ENCODE data around the gene GRIN2A. TPM values are rescaled to one million over a fixed set of nuclear protein-coding genes. Genes with fewer than 3 reads are reported as not detected.

Gene GRIN2A
- total RNA-seq, 4 donors from 2014 or later, result 0.19 to 0.56 (median 0.35) TPM

DNA sequence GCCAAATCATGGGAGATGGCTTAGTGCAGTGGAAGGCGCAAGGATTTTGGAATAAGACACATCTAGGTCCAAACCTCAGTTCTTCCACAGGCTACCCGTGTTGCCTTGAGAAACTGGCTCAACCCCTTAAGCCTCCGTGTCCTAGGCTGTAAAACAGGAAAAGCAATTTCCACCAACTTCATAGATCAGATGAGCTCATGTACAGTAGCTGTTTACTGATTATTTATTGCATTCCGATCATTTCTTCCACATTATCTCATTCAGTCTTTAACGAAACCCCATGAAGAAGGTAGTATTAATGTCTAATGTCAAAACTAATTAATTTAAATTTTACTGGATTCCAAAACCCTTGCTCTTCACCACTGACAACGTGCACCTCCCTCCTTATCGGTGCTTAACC, 231.6 kb downstream of the GRIN2A start:
- H3K36me3 ChIP-seq, result no peaks in the 10 kb centered on the region
- H3K27ac ChIP-seq, result no peak overlapping the region
- no peak for TF ChIP-seq POLR2A (IDR thresholded peaks at IDR 0.05)
- TF ChIP-seq, protein P1, sequence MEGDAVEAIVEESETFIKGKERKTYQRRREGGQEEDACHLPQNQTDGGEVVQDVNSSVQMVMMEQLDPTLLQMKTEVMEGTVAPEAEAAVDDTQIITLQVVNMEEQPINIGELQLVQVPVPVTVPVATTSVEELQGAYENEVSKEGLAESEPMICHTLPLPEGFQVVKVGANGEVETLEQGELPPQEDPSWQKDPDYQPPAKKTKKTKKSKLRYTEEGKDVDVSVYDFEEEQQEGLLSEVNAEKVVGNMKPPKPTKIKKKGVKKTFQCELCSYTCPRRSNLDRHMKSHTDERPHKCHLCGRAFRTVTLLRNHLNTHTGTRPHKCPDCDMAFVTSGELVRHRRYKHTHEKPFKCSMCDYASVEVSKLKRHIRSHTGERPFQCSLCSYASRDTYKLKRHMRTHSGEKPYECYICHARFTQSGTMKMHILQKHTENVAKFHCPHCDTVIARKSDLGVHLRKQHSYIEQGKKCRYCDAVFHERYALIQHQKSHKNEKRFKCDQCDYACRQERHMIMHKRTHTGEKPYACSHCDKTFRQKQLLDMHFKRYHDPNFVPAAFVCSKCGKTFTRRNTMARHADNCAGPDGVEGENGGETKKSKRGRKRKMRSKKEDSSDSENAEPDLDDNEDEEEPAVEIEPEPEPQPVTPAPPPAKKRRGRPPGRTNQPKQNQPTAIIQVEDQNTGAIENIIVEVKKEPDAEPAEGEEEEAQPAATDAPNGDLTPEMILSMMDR (IDR thresholded peaks at IDR 0.05), result no peak
- no peaks in the 10 kb centered on the region for H3K9me3 ChIP-seq
- H3K4me3 ChIP-seq, result no peak overlapping the region
- intact Hi-C loops (cut with DNase I), result no loop called here
- DNase-seq, result no peak
- WGBS, 2 donors, result 62 to 66% methylated on average over 6 to 7 of the region's 7 CpGs
- no peaks in the 10 kb centered on the region for H3K27me3 ChIP-seq
- H3K4me1 ChIP-seq, result no peaks in the 10 kb centered on the region

DNA sequence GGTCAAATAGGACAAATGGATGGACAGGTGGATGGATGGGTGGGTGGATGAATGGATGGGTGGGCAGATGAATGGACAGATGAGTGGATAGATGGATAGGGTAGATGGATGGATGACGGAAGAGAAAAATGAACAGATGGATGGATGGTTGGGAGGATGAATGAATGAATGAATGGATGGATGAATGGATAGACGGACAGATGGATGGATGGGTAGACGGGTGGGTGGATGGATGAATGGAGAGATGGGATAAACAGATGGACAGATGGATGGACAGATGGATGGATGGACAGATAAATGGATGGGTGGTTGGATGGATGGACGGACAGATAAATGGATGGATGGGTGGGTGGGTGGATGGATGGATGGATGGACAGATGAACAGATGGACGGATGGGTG, 232.8 kb downstream of the GRIN2A start:
- no peaks in the 10 kb centered on the region for H3K9me3 ChIP-seq
- no peaks in the 10 kb centered on the region for H3K27me3 ChIP-seq
- TF ChIP-seq POLR2A (IDR thresholded peaks at IDR 0.05), result no peak
- TF ChIP-seq, protein P1 (IDR thresholded peaks at IDR 0.05), result no peak
- 82 to 86% methylated on average over 5 of the region's 5 CpGs for WGBS, 2 donors
- H3K27ac ChIP-seq, result no peak overlapping the region
- DNase-seq, result no peak
- intact Hi-C loops (cut with DNase I), result no loop called here
- H3K4me3 ChIP-seq, result no peak overlapping the region
- no peaks in the 10 kb centered on the region for H3K4me1 ChIP-seq
- no peaks in the 10 kb centered on the region for H3K36me3 ChIP-seq

DNA sequence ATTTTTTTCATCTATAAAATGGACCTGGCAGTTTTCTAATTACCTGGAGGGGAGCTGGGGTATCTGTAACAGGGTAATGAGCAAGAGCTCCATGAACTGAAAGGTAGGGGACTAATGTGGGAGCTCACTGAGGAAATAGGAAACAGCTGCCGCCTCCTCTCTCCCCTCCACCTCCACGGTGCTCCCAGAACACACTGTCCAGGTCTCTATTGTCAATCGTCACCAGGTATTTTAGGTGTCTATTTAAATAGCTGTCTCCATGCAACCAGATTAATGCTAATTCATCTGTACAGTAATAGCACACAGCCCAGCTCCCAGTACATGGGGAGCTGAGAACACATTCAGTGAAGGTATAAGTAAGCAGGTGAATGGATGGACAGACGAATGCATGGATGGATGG, 233.3 kb downstream of the GRIN2A start:
- no peaks in the 10 kb centered on the region for H3K27me3 ChIP-seq
- TF ChIP-seq, protein P1 (IDR thresholded peaks at IDR 0.05), result no peak
- TF ChIP-seq POLR2A (IDR thresholded peaks at IDR 0.05), result no peak
- intact Hi-C loops (cut with DNase I), result no loop called here
- DNase-seq, result no peak
- 78 to 79% methylated on average over 4 of the region's 4 CpGs for WGBS, 2 donors
- no peaks in the 10 kb centered on the region for H3K36me3 ChIP-seq
- no peak overlapping the region for H3K27ac ChIP-seq
- no peaks in the 10 kb centered on the region for H3K4me1 ChIP-seq
- no peaks in the 10 kb centered on the region for H3K9me3 ChIP-seq
- H3K4me3 ChIP-seq, result no peak overlapping the region

DNA sequence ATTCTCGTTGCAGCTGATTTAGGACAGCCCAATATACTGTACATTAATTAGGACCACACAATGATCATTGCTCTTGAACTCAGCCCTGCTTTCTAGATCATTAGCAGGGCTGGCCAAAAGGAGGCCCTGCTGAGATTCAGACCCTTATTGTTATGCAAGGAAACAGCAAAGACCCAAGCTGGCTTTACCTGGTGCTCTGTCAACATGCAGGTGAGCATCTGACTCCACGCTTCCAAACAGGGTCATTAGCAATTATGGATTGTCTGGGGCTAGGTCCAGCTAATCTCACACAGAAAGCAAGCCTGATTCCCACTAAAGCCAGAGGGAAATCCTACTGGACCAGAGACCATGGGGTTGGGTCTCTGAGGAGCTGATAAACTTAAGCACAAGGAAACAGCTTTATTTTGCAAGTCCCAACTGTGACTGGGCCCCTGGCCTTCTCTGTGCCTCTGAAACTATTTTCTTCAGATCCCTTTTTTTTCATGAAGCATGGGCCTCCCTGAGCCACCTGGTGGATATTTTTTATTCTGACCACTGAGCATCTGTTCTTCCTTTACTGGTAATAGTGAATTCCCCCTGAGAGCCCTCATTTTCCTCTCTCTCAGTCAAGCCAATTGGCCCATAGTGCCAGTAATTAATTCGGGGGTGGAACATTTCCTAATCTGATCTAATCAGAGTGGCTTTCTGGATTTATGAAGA, 236.1 kb downstream of the GRIN2A start:
- intact Hi-C loops (cut with DNase I), result no loop called here
- Histone ChIP-seq H3K27me3 (no peaks in the 10 kb centered on the region), H3K27ac (no peak overlapping the region), H3K4me1 (no peaks in the 10 kb centered on the region), H3K4me3 (no peak overlapping the region), H3K36me3 (no peaks in the 10 kb centered on the region), H3K9me3 (no peaks in the 10 kb centered on the region)
- 61 to 70% methylated on average over 3 of the region's 3 CpGs for WGBS, 2 donors
- no peak for DNase-seq
- TF ChIP-seq POLR2A (IDR thresholded peaks at IDR 0.05), result no peak

DNA sequence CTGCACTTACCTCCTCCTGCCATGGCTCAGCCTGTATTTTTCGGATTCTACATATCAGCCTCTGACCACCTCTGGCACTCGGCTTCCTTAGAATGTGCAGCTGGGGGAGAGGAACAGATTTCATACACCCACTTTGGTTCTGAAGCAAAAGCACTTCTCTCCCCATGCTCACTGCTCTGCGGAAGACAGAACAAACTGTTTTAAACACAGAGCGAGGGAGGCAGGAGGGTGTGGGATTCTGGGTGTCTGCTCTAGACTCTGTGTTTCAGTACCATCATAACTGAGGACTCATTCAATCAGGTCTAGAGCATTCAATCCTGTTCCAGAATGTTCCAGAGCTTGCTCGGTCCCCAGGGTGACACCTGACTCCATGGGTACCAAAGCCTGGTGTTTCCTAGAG, 239.1 kb downstream of the GRIN2A start:
- 39 to 58% methylated on average over 2 of the region's 5 CpGs for WGBS, 2 donors
- Histone ChIP-seq H3K36me3 (no peaks in the 10 kb centered on the region), H3K27ac (no peak overlapping the region), H3K27me3 (no peaks in the 10 kb centered on the region), H3K9me3 (no peaks in the 10 kb centered on the region), H3K4me1 (no peaks in the 10 kb centered on the region), H3K4me3 (no peak overlapping the region)
- no peak for DNase-seq
- no peak for TF ChIP-seq POLR2A (IDR thresholded peaks at IDR 0.05)
- TF ChIP-seq, protein P1 (IDR thresholded peaks at IDR 0.05), result no peak
- intact Hi-C loops (cut with DNase I), result no loop called here

DNA sequence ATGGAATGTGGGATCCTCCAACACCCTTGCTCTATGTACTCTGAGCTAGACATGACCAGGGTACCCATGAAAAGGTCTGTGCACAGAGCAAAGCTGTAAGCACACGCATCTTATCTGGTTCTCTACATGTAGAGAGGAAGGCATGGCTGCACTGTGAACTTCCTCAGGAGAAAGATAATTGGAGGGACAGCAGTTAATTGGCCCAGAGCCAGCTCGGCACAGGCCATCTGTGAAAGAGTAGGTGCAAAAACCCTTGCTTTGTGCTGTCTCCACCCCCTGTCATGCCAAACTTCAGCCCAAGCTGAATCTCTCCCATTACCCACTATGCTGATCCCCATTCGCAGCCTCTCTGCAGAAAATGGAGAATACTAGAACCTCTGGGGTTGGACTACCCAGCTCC, 241.0 kb downstream of the GRIN2A start:
- H3K4me1 ChIP-seq, result no peaks in the 10 kb centered on the region
- H3K9me3 ChIP-seq, result no peaks in the 10 kb centered on the region
- intact Hi-C loops (cut with DNase I), result no loop called here
- WGBS, 2 donors, result 69 to 74% methylated on average over 3 of the region's 3 CpGs
- no peak overlapping the region for H3K4me3 ChIP-seq
- H3K36me3 ChIP-seq, result no peaks in the 10 kb centered on the region
- DNase-seq, result no peak
- TF ChIP-seq, protein P1 (IDR thresholded peaks at IDR 0.05), result no peak
- no peak for TF ChIP-seq POLR2A (IDR thresholded peaks at IDR 0.05)
- H3K27me3 ChIP-seq, result no peaks in the 10 kb centered on the region
- no peak overlapping the region for H3K27ac ChIP-seq
